Transverse colon (tissue), 4 donors: ENCODE data around the gene VENTX. TPM values are rescaled to one million over a fixed set of nuclear protein-coding genes. Genes with fewer than 3 reads are reported as not detected.

Experiments
- DNase-seq: peaks from one replicate; pipeline ENCODE4 v3.0.0-alpha.2; 2019
- H3K27ac ChIP-seq, 4 donors: fragments of 200-600 bp; sonication (generic); 2 replicates each; pipeline ENCODE4 v1.5.1; 2016 to 2018; ENCODE audit warnings: inconsistent platforms in 4 of 4
- H3K27me3 ChIP-seq: fragments of 200-600 bp; sonication (generic); 2 replicates; pipeline ENCODE4 v1.5.1; 2017; ENCODE audit warnings: inconsistent platforms
- H3K36me3 ChIP-seq, 4 donors: fragments of 200-600 bp; sonication (generic); 2 replicates each; pipeline ENCODE4 v1.5.1; 2017 to 2019; ENCODE audit warnings: inconsistent platforms in 4 of 4
- H3K4me1 ChIP-seq, 4 donors: fragments of 200-600 bp; sonication (generic); 2 replicates each; pipeline ENCODE4 v1.5.1; 2017 to 2020; ENCODE audit warnings: inconsistent platforms in 4 of 4
- H3K4me3 ChIP-seq, 4 donors: fragments of 200-600 bp; sonication (generic); 1 replicate in 1 of 4; 2 replicates in 3 of 4; pipeline versions ENCODE4 v1.5.1 to v1.6.1; 2017 to 2019; ENCODE audit warnings: inconsistent platforms in 4 of 4
- H3K9me3 ChIP-seq, 2 donors: fragments of 200-600 bp; sonication (generic); 2 replicates each; pipeline ENCODE4 v1.5.1; 2017 to 2019; ENCODE audit warnings: inconsistent platforms in 2 of 2
- CTCF ChIP-seq, 5 experiments: fragments of 200-600 bp in 3 of 5; fragments of 450-650 bp in 2 of 5; sonication (generic) in 3 of 5; IDR thresholded peaks; 1 replicate in 2 of 5; 2 replicates in 3 of 5; pipeline ENCODE4 v1.5.1; 2016 to 2017; ENCODE audit warnings: antibody characterized with exemption in 5 of 5, inconsistent platforms in 3 of 5, mild to moderate bottlenecking in 2 of 5, moderate library complexity in 1 of 5
- EP300 ChIP-seq: sonication (generic); formaldehyde crosslinking; IDR thresholded peaks from one replicate; pipeline ENCODE4 v1.6.1; 2017; ENCODE audit warnings: antibody characterized with exemption, low read depth
- POLR2A ChIP-seq: fragments of 450-650 bp; IDR thresholded peaks from one replicate; pipeline ENCODE4 v1.6.1; 2016; ENCODE audit warnings: antibody characterized with exemption, mild to moderate bottlenecking, moderate library complexity
- POLR2AphosphoS5 ChIP-seq, 3 donors: sonication (generic); formaldehyde crosslinking; IDR thresholded peaks; one replicate each; pipeline ENCODE4 v1.6.1; 2016; ENCODE audit warnings: antibody characterized with exemption in 3 of 3
- WGBS, 2 donors: methylation state at CpG; one replicate each; pipeline ENCODE4 v1.1.5; 2018; ENCODE audit warnings: low coverage in 1 of 2; 5-methylcytosine and 5-hydroxymethylcytosine counted together
- in situ Hi-C, 4 donors: fragments of 200-750 bp; cut with MboI; loops; one replicate each; pipeline versions ENCODE4 v1.15.0 to v1.15.1; 2017; ENCODE audit warnings: low sequenced_read_pairs in 3 of 4, low pct_ligation_motif_present in 1 of 4, low pct_unique_long_range_greater_than_20kb in 1 of 4
- intact Hi-C: fragments of 100-400 bp; cut with DNase I; formaldehyde crosslinking; loops from one replicate; pipeline ENCODE4 v1.15.1; 2023; ENCODE audit warnings: low total_unique reads
- total RNA-seq, 4 donors: library from RNA; depleted of rRNA; stranded (reverse); fragments of >200 nt; gene quantifications; one replicate each; pipeline ENCODE4 v1.1.0, GENCODE V29; 2016

Gene VENTX
- total RNA-seq, 4 donors from 2014 or later = 0.27 to 0.48 TPM; not detected in 2

- TF ChIP-seq POLR2AphosphoS5 (IDR thresholded peaks at IDR 0.05) (no peak), POLR2A (no peak), CTCF (IDR thresholded peaks at IDR 0.05) (no peak), EP300 (no peak)
- no peak overlapping the region for H3K4me3 ChIP-seq
- H3K27me3 ChIP-seq = peaks cover 9% of the 10 kb centered on the region
- 72 to 100% methylated on average over 1 to 25 of the region's 28 CpGs for WGBS, 2 donors
- no peaks in the 10 kb centered on the region for H3K9me3 ChIP-seq
- no peak for DNase-seq
- H3K36me3 ChIP-seq = no peaks in the 10 kb centered on the region
- no peak overlapping the region for H3K27ac ChIP-seq
- in situ Hi-C loops (no loop called here), intact Hi-C loops (no loop called here)
- H3K4me1 ChIP-seq = no peaks in the 10 kb centered on the region
Measured at GRCh38 chr10:133214468-133215410, 22.9 kb upstream of the VENTX start.

DNA sequence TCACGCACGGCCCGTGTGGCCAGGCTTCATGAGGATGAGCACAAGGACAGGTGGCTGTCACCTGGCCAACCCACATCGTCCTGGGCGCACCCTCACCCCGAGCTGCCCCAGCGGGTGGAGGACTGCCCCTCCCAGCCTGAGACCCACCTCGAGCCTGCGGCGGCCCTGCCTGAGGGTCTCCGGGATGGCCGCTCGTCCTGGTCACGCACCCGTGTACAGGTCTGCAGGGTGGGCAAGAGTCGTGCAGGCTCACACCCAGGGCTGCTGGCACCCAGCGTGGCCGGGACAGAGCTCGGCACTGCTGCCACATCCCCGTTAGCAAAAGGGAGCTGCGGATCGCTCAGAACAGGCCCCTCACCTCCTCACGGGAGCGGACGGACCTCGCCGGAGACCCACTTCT, 22.1 kb upstream of the VENTX start:
- H3K36me3 ChIP-seq = no peaks in the 10 kb centered on the region
- H3K4me3 ChIP-seq = no peak overlapping the region
- 95% methylated on average over 27 of the region's 27 CpGs; no CpG with 5 or more reads in 1 of the 2 donors for WGBS, 2 donors
- H3K9me3 ChIP-seq = no peaks in the 10 kb centered on the region
- no peaks in the 10 kb centered on the region for H3K4me1 ChIP-seq
- DNase-seq = no peak
- intact Hi-C loops (no loop called here), in situ Hi-C loops (no loop called here)
- no peak overlapping the region for H3K27ac ChIP-seq
- peaks cover 12% of the 10 kb centered on the region for H3K27me3 ChIP-seq
- no peak for TF ChIP-seq POLR2AphosphoS5 (IDR thresholded peaks at IDR 0.05)

GRCh38 chr10:133216776-133217175, 20.9 kb upstream of the VENTX start:
- Histone ChIP-seq H3K4me1 (no peaks in the 10 kb centered on the region), H3K27ac (no peak overlapping the region), H3K4me3 (no peak overlapping the region), H3K27me3 (peaks cover 17% of the 10 kb centered on the region), H3K9me3 (no peaks in the 10 kb centered on the region), H3K36me3 (no peaks in the 10 kb centered on the region)
- TF ChIP-seq POLR2AphosphoS5 (IDR thresholded peaks at IDR 0.05) = no peak
- TF ChIP-seq EP300 = no peak
- TF ChIP-seq POLR2A = no peak
- TF ChIP-seq CTCF (IDR thresholded peaks at IDR 0.05) = no peak
- in situ Hi-C loops = no loop called here
- DNase-seq = no peak
- intact Hi-C loops = no loop called here
- 77 to 94% methylated on average over 26 of the region's 26 CpGs for WGBS, 2 donors

DNA sequence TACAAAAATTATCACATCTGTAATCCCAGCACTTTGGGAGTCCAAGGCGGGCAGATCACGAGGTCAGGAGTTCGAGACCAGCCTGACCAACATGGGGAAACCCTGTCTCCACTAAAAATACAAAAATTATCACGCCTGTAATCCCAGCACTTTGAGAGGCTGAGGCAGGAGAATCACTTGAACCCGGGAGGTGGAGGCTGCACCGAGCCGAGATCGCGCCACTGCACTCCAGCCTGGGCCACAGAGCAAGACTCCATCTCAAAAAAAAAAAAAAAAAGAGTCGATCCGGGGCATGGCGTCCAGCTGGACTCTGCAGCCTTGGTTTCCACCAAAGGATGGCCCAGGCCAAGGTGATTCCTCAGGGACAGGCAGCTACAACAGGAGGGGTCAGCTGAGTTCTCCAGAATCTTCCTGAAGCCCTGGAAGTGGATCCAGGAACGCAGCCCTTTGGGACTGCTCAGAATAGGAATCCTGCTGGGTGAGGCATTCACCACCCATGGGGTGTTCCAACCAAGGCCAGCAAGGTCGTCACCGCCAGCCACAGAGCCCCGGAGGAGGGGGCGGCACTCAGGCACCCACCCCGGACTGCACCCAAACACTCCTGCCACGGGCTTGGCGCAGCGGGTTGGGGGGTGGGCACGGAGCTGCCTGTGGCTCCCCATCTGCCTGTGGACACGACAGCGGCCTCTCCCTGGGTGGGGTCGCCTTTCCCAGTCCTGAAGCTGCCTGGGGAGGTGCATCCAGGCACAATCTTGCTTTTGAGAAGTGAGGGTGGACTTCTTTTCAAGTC, 19.7 kb upstream of the VENTX start:
- Histone ChIP-seq H3K27ac (no peak overlapping the region), H3K4me3 (no peak overlapping the region), H3K4me1 (no peaks in the 10 kb centered on the region), H3K36me3 (no peaks in the 10 kb centered on the region), H3K27me3 (peaks cover 17% of the 10 kb centered on the region), H3K9me3 (no peaks in the 10 kb centered on the region)
- TF ChIP-seq POLR2A (no peak), EP300 (no peak), CTCF (IDR thresholded peaks at IDR 0.05) (no peak), POLR2AphosphoS5 (IDR thresholded peaks at IDR 0.05) (no peak)
- intact Hi-C loops = no loop called here
- in situ Hi-C loops = no loop called here
- no peak for DNase-seq
- 87% methylated on average over 25 of the region's 25 CpGs; no CpG with 5 or more reads in 1 of the 2 donors for WGBS, 2 donors
